Fibroblast of upper back skin (primary cell): Measurements from ENCODE around the gene ACOT7.

ENCODE experiments used
- DNase-seq: peaks from one replicate; pipeline ENCODE4 v3.0.0-alpha.2; 2013

The ACOT7 gene

DNA sequence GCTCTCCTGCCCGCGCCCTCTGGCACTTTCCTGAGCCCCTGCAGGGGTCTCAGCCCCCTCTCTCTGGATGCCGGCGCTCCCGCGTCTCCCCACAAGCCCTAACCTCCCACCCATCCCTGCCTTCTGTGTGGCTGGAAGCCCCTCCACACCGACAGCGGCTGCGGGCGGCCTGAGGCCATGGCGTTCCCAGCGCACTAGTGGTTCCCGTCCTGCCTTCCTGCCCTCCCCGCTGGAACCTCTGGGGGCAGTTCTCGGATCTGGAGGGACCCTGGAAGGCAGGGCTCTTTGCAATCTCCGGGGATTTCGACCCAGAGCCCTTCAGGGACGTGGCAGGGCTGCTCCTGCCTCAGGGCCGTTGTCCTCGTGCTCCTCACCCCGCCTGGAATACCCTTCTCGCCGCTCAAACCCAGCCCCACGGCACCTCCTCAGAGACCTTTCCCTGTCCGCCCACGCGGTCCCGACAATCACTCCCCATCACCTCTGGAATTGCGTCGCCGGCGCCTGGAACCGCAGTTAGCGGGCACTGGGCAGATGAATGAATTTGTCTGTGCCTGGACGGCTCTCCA is 30.5 kb upstream of the ACOT7 start:
- no peak for DNase-seq

DNA sequence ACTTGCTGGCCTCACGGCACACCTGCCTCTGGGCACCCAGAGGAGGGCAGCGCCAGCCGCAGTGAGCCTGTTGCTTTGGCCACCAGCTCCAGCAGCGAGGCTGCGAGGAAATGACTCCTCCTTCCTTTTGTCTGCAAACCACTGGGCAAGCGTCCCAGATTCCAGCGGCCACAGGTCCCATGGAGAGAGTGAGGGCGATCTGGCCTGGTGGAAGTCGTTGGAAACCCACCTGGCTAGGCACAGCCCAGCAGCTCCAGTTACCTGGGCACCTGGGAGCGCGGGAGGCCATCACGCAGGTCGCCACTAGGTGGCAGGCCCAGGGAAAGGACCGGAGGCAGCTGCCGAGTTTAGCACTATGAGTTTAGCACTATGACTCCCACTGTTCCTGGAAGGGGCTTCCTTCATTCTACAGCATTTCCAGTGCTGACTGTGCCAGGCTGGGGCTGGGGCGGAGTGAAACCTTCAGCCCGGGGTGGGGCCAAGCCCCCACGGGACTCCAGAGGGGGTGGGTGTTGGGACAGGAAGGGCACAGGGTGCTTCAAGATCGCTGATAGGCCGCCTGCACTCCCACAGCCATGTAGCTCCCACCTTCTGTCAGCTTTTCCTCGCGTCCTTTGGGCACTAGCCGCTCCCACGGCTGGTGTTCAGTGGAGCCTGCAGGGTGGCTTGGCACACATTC is 29.9 kb upstream of the ACOT7 start:
- DNase-seq, result peak; percentile 36

DNA sequence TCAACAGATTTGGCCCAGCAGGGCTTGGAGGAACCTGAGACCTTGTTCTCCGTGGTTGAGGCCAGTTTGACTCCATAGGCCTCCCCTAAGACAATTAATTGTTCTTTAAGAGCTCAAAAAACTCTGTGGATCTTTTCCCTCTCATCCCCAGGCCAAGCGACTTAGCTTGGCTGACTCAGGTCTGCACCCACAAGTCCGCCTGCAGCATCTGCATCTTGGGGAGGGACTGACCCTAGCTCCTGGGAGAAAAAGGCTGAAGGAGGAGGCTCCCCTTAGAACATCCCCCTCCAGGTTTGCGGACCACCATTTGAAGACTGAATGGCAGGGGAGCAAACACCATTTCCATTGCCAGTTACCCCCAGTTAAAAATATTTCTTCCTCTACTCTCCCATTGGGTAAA is 27.7 kb upstream of the ACOT7 start:
- DNase-seq, result no peak

DNA sequence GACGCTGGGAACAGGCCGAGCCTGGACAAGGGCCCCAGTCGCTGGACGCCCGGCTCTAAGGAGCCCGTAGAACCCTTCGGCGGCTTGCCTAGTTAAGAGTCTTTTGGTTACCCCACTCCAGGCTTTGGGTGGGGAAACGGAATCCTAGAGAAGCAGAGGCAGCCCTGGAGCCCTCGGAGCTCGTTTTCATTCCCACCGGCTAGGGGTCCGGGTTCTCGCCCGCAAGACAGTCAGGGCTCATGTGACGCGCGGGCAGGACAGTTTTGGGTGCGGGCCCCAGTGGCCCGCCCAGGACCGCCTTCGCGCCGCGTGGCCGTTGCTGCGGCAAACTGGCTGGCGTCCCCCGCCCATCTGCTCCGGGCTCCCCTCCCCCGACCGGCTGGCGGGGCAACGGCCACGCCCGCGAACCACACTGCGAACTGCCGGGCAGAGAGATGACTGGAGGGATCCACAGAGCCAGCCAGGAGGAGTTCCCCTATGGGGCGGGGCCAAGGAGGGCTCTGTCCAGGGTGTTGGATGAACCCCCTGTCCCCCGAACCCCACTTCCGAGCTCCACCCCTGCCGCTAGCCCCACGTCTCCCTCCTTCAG is 27.0 kb upstream of the ACOT7 start:
- DNase-seq, result no peak

DNA sequence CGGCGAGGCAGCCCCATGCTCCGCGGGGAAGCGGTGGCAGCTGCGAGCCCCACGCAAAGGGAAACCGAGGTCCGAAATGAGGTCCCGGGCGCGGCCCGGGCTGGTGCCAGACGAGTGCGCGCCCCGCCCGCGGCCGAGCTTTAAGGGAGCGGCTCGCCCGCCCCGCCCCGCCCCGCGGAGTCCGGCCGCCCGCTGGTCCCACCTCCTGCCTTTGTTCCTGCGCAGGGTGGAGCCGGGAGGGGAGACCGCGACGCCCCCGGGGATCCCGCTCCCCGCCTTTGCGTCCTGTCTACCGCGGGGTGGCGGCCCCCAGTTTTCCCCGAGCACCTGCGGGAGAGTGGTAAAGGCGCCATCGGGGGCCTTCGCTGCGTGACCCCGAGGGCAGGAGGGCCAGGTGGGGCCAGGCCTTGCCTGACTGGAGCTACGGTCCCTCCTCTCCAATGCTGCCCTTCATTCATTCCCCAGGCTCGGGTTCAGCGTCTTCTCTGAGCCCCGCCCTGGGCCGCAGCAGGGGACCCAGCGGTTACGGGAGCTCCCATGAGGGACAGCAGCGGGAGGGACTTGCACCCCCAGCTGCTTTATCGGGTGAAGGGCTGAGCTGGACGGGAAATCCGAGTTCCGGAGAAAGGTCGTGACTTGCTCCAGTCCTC is 26.4 kb upstream of the ACOT7 start, which contains the start of gene HES2:
TSS of gene HES2 (minus strand) at position 116 of the 650 bp plus-strand sequence. CDS start at position 17, 99 bp downstream.
- no peak for DNase-seq

DNA sequence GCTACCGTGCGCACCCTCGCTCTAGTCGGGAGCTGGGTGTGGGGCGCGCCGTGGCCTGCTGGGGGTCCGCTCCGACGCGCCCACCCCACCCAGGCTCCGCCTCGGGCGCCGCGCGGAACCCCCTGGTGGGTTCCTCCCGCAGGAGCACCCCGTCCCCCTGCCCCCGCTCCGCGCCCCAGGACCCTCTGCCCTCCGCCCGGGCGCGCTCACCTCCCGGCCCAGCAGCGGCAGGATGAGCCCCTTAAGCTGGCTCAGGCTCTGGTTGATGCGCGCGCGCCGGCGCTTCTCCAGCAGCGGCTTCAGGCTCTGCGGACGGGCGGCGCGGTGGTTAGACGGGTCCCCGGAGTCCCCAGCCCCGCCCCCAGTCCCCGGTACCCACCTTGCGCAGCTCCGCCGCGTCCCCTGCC is 25.8 kb upstream of the ACOT7 start:
- no peak for DNase-seq

DNA sequence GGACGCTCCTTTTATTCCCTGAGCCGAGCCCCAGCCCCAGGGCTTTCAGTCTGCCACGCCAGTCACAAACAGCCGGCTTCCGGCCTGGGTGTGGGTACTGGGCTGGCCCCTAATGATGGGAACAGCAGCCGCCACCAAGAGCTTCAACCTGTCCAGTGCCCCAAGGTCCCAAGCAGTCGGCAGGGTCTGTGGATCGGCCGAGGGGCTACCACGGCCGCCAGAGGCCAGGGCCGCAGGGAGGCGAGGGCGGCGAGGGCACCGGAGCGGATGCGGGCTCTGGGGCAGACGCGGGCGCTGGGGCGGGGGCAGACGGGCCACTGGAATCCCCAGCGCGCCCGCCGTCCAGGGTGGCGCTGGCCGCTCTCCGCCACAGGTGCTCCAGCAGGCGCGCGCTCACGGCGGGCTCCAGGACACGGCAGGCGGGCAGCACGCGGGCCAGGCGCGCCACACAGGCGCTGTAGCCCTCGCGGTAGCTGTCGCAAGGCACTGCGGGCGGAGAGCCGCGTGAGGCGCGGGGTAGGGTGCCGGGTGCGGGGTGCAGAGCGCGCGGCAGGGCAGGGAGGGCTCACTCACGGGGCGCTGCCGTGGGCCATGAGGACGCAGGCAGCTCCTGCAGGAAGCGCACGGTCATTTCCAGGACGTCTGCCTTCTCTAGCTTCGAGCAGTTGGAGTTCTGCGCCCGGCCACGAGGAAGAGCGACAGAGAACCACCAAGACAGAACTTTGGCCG is 25.3 kb upstream of the ACOT7 start:
- no peak for DNase-seq

DNA sequence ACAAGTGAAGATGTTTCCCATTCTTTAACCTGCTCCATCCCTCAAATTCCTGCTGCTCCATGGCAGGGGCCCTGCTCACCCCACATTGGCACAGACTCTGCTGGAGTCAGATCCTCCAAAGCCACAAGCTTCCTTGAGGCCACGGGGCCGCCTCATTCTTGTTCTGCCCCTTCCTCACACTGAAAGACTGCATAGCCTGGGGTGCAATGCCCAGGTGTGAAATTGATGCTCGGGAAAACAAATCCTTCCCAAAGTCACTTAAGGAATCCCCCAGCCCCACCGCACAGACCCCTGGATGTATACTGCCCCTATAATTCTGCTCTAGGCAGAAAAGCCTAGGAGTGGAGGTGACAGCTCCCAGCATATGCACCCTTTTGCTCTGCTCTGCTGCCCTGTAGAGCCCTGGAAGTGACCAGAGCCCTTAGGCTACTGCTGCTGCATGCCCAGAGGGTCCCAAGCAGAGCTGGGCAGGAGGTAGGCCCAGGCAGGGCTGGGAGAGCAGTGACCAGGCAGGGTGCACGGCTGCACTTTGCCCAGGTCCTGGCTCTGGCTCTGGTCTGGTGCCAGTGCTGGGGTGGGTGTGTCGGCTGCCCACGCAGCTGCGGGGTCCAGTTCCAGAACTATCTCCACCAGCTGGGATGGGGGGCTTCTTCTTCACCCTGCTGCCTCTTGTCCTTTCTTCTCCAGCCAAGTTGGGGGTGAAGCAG is 24.5 kb upstream of the ACOT7 start:
- no peak for DNase-seq

DNA sequence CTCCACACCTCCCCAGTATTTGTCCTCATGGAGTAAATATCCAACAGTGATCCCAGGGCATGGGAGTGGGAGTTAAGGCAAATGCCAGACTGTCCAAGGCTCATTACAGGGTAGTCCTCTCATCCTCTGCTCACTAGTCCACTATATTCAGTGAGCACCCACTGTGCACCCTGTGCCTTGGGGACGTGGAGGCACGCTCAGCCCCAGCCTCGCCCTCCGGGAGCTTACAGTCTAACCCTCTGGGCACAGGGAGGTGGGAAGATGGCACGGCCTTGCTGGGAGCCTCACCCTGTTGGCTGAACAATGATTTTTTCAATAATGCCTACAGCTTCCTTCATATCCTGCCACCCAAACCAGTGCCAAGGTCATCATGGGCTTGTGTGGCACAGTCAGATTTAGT is 23.3 kb upstream of the ACOT7 start:
- DNase-seq, result no peak

DNA sequence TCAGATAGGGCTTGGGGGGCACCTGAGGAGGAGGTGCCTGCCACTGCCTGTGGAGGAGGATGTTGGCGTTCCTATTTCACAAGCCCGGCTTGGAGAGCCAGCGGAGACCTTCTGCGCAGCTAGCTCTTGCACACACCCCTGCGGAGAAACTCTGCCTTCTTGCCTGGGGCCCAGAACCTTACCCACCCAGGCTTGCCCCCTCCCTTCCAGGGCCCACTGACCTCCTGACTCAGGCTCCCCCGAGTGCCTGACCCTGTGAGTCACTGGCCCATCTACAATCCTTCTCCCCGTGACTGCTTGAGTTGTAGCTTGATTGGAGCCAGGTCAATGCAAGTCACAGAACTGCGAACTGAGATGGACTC is 22.7 kb upstream of the ACOT7 start:
- DNase-seq, result no peak

DNA sequence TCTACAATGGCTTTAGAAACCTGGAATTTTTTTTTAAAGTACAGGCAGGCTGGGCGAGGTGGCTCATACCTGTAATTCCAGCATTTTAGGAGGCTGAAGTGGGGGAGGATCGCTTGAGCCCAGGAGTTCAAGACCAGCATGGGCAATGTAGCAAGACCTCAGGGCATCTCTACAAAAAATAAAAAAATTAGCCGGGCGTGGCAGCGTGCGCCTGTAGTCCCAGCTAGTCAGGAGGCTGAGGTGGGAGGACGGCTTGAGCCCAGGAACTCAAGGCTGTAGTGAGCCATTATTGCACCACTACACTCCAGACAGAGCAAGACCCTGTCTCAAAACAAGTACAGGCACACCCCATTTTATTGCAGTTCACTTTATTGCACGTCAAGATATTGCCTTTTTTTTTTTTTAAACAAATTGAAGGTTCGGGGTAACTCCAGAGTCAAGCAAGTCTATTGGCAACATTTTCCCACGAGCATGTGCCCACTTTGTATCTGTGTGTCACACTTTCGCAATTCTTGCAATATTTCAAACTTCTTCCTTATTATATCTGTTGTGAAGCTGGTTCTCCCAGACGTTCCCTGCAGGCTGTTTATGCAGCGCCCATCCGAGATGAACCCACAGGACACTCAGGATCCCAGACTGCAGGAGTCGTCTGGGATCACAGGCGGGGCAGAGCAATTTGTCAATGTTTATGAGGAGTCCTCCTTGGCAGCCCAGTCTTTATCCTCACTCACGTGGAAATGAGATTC is 21.5 kb upstream of the ACOT7 start:
- no peak for DNase-seq

DNA sequence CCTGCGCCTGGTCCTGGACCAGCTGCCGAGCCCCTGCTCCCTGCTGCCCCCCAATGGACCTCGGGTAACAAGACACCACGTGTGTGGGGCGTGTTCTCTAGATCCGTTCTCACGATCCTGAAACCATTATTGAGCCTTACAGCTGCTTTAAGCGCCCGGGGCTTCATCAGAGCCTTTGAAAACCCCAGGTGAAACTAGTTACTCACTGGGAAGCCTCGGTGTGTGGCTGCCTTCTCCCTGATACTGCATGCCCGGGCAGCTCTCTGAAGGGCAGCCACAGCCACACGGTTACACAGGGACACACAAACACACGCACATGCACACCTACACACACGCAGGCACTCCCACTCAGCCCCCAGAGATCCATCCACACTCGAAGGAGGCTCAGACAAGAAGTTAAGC is 20.9 kb upstream of the ACOT7 start:
- DNase-seq, result peak; percentile 47

DNA sequence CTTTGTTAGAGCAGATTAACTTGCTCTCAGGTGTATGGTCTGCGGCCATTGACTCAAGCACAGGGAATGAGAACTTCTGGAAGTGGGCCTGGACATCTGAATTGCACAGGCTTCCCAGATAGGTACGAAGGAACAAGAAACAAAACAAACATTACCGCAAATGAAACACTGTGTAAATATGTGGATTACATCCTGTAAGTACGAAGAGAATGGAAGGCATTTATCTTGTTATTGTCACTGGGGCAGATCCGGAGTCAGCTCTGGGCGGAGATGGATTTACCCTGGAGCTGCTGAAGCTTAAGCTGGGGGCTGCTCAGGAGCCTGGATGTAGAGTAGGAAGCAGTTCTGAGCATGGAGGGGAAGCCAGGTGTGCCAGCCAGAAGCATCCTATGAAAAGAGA is 19.3 kb upstream of the ACOT7 start:
- DNase-seq, result no peak

DNA sequence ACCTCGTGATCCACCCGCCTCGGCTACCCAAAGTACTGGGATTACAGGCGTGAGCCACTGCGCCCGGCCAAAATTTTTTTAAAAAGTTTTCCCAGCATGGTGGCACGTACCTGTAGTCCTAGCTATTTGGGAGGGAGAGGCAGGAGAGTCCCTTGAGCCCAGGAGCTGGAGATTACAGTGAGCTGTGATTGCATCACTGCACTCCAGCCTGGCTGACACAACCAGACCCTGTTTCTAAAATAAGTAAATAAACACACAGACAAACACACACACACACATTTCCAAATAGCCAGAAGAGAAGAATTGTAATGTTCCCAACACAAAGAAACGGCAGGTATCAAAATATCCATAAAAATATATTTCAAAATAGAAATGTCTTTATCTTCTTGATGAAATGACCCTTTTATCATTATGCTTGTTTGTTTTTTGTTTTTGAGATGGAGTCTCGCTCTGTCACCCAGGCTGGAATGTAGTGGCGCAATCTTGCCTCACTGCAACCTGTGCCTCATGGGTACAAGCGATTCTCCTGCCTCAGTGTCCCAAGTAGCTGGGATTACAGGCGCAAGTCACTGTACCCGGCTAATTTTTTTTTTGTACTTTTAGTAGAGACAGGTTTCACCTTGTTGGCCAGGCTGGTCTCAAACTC is 16.8 kb upstream of the ACOT7 start:
- no peak for DNase-seq

DNA sequence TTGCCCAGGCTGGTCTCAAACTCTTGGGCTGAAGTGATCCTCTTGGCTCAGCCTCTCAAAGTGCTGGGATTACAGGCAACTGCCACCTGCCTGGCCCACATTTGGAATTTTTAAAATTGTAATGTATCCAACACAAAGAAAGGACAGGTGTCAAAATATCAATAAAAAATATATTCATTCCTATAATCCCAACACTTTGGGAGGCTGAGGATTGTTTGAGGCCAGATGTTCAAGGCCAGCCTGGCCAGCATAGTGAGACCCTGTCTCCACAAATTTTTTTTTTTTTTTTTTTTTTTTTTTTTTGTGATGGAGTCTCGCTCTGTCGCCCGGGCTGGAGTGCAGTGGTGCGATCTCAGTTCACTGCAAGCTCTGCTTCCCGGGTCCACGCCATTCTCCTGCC is 16.2 kb upstream of the ACOT7 start:
- no peak for DNase-seq

DNA sequence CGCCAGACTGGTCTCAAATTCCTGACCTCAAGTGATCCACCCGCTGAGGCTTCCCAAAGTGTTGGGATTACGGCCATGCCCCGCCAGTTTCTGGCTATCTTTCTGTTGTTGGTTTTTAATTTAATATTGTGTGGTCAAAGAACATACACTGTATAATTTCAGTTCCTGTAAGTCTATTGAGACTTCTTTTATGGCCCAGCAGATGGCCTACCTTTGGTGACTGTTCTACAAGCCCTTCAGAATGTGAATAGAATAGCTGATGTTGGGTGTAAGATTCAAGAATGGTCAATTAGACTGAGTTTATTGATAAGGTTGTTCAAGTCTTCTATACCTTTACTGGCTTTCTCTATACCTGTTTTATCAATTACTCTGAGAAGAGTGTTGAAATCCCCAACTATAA is 15.5 kb upstream of the ACOT7 start:
- DNase-seq, result no peak

DNA sequence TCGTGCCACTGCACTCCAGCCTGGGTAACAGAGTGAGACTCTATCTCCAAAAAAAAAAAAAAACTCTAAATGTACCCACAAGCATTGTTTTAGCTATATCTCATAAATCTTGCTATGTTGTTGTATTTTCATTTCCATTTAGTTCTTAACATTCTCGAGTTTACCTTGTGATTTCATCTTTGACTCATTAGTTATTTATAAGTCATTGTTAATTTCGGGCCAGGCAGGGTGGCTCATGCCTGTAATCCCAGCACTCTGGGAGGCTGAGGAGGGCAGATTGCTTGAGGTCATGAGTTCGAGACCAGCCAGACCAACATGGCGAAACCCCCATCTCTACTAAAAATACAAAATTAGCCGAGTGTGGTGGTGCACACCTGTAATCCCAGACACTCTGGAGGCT is 14.5 kb upstream of the ACOT7 start:
- DNase-seq, result no peak

DNA sequence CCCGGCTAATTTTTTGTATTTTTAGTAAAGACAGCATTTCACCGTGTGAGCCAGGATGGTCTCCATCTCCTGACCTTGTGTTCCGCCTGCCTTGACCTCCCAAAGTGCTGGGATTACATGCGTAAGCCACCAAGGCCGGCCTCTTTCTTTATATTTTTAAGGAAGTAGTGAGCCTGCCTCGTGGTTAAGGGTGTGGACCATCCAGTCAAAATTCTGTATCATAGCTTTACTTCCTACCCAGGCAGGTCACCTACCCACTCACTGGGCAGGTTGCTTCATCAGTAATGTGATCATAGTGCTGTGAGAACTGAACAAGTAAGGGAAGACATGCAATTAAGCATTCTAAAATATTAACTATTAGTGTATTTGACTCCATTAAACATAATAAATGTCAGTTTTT is 8.1 kb upstream of the ACOT7 start:
- no peak for DNase-seq

DNA sequence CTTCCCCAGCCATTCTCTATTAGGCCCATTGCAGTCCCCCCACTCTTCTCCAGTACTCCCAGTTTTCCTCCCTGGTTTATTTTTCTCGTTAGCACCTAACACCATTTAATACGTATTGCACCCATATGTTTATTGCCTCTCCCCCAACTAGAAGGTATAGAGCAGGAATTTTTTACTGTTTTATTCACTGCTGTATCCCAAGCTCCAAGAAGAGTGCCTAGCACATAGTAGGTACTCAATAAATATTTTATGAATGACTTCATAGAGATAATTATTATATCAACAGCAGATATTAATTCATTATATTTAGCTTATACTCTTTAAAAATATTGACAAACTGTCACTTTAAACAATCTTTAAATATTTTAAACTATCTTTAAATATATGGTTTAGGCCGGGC is 5.7 kb upstream of the ACOT7 start:
- no peak for DNase-seq

DNA sequence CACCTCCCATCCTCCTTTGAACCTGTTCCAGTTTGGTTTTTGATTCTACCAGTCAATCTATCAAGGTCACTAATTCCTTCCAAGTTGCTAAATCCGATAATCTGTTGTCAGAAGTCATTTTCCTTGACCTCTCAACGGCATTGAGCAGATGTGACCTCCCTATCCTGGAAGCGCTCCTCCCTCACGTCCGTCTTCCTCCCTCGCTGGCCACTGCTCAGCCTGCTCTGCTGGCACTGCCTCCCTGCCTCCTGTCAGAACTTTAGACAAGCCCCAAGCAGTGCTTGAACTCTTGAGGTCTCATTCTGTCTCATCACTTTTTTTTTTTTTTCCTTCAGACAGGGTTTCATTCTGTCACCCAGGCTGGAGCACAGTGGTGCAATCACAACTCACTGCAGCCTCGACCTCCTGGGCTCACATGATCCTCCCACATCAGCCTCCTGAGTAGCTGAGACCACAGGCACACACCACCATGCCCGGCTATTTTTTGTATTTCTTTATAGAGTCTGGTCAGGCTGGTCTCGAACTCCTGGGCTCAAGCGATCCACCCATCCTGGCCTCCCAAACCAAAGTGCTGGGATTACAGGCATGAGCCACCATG is 4.4 kb upstream of the ACOT7 start:
- no peak for DNase-seq

DNA sequence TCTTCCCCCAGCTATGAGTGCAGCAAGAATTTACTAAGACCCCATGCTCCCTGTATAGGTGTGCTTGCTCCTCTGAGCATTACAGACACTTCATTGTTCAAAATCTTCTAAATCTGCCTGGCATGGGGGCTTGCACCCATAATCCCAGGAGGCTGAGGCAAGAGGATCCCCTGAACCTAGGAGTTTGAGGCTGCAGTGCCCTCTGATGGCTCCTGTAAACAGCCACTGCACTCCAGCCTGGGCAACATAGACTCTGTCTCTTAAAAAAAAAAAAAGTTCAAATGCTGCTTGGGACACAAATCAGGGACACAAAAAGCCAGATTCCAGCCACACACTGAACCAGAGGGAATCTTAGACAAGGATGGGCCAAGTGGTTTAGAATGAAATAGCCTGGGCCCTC is 3.4 kb upstream of the ACOT7 start:
- no peak for DNase-seq
